Suppressor macrophage treated with lipopolysaccharide for 4 hours (primary cell): Measurements from ENCODE around the gene KLHL22.
"Not testable (repeated sequence)": the region's sequence is repeated elsewhere in the genome, so short reads cannot be mapped to it uniquely, and the experiment has no call there.

Experiments
- DNase-seq: peaks from one replicate; pipeline ENCODE4 v3.0.0-alpha.2; 2020

KLHL22 gene

GRCh38 chr22:20430720-20431510 is 64.7 kb downstream of the KLHL22 start:
- peak; percentile 72 for DNase-seq

GRCh38 chr22:20430101-20430719 is 65.4 kb downstream of the KLHL22 start:
- no peak for DNase-seq

- peak; percentile 89 for DNase-seq
Observed at GRCh38 chr22:20429254-20430100, 66.1 kb downstream of the KLHL22 start.

- DNase-seq: no peak
Observed at GRCh38 chr22:20428496-20429253, 66.9 kb downstream of the KLHL22 start.

DNA sequence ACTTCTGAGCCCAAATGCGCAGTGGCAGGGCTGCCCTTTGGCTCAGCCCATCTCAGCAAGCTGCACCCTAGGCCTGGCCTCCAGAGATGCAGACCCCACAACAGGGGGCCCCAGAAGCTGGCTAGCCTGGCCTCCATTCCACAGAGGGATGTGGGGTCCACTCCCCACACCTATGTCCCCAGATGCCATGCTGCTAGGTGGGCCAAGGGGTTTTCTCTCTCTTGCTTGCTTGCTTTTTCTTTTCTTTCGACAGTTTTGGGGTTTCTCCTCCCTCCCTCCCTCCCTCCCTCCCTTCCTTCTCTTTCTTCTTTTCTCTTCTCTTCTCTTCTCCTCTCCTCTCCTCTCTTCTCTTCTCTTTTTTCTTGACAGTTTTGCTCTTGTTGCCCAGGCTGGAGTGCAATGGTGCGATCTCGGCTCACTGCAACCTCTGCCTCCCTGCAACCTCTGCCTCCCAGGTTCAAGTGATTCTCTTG is 67.6 kb downstream of the KLHL22 start:
- no peak for DNase-seq

DNA sequence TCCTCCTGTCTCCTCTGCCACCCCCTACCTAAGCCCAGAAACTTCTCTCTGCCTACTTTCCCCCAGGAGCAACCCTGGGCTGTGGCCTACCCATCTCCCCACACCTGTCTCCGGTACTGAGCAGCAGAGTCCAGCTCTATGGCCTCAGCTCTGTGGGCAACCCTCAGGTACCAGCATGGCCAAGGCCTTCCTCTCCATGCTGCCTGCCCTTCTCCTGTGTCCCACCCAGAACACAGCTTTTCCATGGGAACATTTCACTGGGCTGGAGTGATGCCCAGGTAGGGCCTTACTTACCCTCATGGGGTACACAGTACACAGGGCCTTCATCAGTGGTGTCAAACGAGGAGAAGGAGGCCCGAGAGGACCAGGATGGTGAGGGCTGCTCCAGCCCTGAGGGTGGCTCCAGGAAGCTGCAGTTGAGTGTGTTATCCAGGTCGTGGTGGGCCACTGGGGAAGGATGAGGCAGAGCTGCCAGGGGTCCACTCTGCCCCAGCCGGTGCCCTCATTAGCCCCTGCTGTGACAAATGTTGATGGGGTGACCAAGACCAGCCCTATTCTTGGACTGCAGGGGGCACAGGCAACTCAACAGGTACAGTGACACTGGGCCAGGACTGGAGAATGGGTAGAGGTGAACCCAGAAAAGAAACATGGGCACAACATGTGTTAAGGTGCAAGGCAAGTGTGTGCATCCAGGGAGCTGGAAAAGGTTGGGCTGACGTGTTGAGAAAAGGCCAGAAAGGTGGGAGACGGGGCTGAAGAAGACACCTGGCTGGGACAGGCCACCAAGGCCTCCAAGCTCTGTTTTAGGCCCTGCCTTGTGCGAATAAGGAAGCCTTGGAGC is 68.3 kb downstream of the KLHL22 start:
- no peak for DNase-seq

DNA sequence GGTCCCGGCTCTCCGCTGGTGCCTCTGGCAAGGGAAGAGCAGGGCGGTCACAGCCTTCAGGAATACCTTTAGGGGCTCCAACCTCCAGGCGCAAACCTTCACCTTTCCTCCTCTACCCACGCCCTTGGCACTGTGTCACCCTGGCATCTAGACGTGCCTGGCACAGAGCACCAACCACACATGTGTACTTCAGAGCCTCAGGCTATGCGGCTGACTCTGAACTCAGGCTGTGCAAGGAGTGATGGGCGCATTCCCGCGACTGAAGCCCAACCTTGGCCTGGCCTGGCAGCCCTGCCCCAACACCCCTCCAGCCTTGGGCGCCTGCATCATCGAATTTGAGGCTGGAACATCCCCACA is 69.4 kb downstream of the KLHL22 start:
- no peak for DNase-seq

GRCh38 chr22:20425566-20426258 is 69.9 kb downstream of the KLHL22 start:
- no peak for DNase-seq

DNA sequence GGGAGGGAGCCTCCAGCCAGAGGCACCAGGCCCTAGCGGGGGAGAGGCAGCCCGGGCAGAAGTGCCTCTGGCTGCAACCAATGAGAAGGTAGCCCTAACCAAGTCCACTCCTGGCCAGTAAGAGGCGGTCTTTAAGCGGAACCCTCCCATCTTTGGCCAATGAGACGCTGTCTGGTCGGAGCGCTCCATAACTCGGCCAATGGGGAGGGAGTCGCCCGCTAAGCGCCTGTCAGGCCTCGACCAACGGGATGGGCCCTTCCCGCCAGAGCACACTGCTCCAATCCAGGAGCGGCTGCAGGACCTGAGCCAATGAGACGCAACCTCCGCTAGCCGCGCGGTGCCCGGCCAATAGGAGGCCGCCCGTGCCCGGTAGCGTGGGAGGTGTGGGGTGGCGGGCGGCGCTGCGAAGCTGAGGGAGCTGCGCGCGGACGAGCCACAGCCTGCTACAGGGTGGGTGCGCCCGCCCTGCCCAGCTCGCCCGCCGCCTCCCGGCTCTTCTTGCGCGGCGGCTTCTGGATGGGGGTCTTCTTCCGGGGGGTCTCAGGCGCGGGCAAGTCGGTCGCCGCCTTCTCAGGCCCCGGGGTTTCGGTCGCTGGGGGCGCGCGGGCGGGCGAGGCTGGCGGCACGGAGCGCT is 70.5 kb downstream of the KLHL22 start:
- no peak for DNase-seq

DNA sequence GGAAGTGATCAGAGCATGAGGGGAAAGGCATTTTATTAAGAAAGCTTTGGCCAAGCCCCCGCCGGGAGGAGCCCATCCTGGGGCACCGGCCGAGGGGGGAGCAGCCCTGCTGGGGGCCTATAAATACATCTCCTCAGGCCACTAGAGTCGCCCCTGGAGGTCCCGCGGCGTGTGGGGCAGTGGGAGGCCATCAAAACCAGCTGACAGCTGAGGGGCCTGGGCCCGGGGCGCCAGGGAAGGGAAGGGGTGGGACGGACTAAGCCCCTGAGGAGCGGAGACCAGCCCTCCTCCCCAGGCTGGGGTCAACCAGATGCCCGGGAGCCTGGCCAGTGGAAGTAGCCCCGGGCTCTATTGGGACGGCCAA is 71.0 kb downstream of the KLHL22 start:
- DNase-seq: no peak

- DNase-seq: no peak
Observed at GRCh38 chr22:20423906-20424551, 71.6 kb downstream of the KLHL22 start.

GRCh38 chr22:20423008-20423905 is 72.3 kb downstream of the KLHL22 start:
- no peak for DNase-seq

DNA sequence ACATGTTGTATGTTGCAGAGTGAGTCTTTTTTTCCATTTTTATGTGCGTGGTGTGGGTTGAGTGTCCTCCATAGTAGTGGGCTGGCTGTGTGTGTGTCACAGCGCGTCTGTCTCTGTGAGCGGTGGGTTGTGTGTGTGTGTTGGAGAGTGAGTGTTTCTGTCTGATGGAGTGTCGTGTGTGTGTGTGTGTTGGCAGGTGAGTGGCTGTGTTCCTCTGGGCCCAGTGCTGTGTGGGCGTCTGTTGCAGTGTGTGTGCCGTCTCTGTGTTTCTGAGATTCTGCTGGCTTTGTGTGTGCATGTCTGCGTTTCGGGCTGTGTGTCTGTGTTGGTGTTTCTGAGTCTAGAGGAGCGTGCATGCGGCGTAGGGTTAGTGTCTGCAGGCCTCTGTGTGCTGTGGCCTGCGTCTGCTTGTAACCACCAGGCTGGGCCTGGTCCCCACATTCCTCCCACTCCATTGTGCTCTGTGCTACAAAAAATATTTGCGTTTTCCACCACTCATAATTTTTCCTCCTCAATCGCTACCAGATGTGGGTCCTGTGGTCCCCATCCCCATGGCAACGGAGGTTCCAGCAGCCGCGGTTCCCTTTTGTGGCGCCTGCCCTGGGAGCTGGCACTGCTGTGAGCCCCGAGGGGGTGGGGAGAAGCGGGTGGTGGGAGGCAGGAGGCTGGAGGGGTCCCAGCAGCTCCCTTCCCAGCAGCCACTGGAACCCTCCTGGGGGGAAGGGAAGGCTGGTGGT is 73.2 kb downstream of the KLHL22 start:
- no peak for DNase-seq

DNA sequence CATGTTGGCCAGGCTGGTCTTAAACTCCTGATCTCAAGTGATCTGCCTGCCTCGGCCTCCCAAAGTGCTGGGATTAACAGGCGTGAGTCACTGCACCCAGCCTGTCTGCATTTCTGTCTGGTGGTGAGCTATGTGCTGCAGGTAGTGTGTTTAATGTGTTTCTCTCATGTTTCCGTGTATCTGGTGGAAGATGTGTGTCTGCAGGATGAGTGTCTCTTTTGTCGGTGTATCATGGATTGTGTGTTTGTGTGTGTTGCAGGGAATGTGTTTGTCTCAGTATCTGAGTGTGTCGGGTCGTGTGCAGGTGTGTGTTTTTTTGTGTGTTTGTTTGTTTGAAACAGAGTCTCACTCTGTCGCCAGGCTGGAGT is 74.1 kb downstream of the KLHL22 start:
- no peak for DNase-seq

DNA sequence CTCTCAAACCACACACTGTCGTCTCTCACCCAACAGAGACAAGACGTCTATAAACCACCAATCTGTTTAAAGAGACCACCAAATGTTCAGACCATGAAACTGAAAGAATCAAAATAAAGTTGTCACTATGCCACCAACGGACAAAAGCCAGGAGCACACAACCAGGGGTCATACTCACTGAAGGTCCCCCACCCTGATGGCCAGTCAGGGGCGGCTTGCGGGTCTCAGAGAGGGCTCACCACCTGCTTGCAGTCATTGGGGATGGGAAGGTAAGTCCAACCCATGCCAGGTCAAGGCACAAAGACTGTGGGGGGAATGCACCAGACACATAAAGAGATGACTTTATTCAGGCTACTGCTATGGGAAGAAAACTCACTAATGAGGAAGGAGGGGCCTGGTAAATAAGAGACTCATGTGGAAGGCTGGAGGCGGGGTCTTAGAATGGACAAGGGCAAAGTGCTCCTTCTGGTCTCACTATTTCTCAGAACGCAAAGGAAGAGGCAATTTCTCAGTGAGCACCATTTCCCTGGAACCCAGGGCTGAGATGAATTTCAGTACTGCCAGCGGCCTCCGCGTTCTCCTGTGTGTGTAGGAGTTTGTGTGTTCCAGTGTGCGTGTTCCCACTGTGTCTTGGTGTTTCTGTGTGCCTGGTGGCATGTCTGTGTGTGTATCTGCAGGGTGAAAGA is 75.3 kb downstream of the KLHL22 start:
- no peak for DNase-seq

GRCh38 chr22:20419664-20419951 is 76.0 kb downstream of the KLHL22 start:
- no peak for DNase-seq

DNA sequence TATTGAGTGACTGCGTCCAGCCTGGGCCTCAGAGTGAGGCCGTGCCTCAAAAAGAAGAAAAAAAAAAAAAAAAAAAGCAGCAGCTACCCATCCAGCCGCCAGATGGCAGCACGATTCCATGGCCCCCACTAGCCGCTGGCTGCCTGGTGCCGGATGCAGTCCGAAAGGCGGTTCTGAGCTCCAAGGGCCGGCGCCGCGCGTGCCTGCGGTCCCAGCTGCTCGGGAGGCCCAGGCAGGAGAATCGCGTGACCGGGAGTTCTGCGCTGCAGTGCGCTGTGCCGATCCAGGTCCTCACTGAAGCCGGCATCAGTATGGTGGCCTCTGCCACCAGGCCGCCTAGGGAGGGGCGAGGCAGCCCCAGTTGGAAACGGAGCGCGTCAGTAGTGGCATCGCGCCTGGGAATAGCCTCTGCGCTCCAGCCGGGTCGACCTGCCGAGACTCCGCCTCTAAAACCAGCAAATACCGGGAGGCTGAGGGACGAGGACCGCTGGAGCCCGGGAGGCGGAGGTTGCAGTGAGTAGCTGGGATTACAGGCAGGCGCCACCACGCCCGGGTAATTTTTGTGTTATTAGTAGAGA is 77.3 kb downstream of the KLHL22 start:
- peak; percentile 81 for DNase-seq

GRCh38 chr22:20415699-20416098 is 79.9 kb downstream of the KLHL22 start:
- DNase-seq: not testable (repeated sequence)
